Skeletal muscle tissue (tissue), 4 donors: ENCODE measurements around the gene GSTM3. TPM values are rescaled to one million over a fixed set of nuclear protein-coding genes. Genes with fewer than 3 reads are reported as not detected.
"Not testable (repeated sequence)": the region's sequence is repeated elsewhere in the genome, so short reads cannot be mapped to it uniquely, and the experiment has no call there.

Experiments used
- H3K27ac ChIP-seq: one replicate; pipeline ENCODE4 v1.7.0; 2013; ENCODE audit warnings: mild to moderate bottlenecking, low read depth, low read length, inconsistent platforms
- H3K27me3 ChIP-seq, 3 donors: one replicate each; pipeline ENCODE4 v1.7.0; 2013; ENCODE audit warnings: low read length in 3 of 3; ENCODE audit not compliant: control insufficient read depth in 3 of 3, insufficient read depth in 3 of 3
- H3K36me3 ChIP-seq, 3 donors: one replicate each; pipeline ENCODE4 v1.7.0; 2013; ENCODE audit warnings: low read length in 3 of 3; ENCODE audit not compliant: control insufficient read depth in 3 of 3, insufficient read depth in 3 of 3
- H3K4me1 ChIP-seq, 3 donors: one replicate each; pipeline ENCODE4 v1.7.0; 2013; ENCODE audit warnings: low read length in 3 of 3, mild to moderate bottlenecking in 3 of 3; ENCODE audit not compliant: control insufficient read depth in 3 of 3, insufficient read depth in 3 of 3
- H3K4me3 ChIP-seq, 3 donors: one replicate each; pipeline ENCODE4 v1.7.0; 2013; ENCODE audit warnings: low read length in 3 of 3
- H3K9ac ChIP-seq, 3 donors: one replicate each; pipeline ENCODE4 v1.7.0; 2013; ENCODE audit warnings: low read length in 3 of 3, mild to moderate bottlenecking in 3 of 3, moderate library complexity in 2 of 3, low read depth in 1 of 3
- H3K9me3 ChIP-seq, 3 donors: one replicate each; pipeline ENCODE4 v1.7.0; 2013; ENCODE audit warnings: low read length in 3 of 3; ENCODE audit not compliant: control insufficient read depth in 3 of 3
- total RNA-seq: library from RNA; depleted of rRNA; stranded (reverse); fragments of >200 nt; gene quantifications from one replicate; pipeline ENCODE4 v1.2.3, GENCODE V29; 2014
- donor health status: Osteomylitis.

Gene GSTM3
- total RNA-seq, 1 donor from 2014 or later = 24.5 TPM

- Histone ChIP-seq H3K4me1 (no peaks in the 10 kb centered on the region), H3K4me3 (no peak overlapping the region), H3K36me3 (no peaks in the 10 kb centered on the region), H3K9ac (no peak overlapping the region), H3K27me3 (no peaks in the 10 kb centered on the region), H3K9me3 (no peaks in the 10 kb centered on the region), H3K27ac (no peak overlapping the region)
Observed at GRCh38 chr1:109705411-109705810, 35.4 kb downstream of the GSTM3 start.

GRCh38 chr1:109704173-109704572 is 36.7 kb downstream of the GSTM3 start:
- Histone ChIP-seq H3K9me3 (no peaks in the 10 kb centered on the region), H3K27me3 (no peaks in the 10 kb centered on the region), H3K9ac (no peak overlapping the region), H3K27ac (no peak overlapping the region), H3K4me1 (no peaks in the 10 kb centered on the region), H3K4me3 (no peak overlapping the region), H3K36me3 (no peaks in the 10 kb centered on the region)

- not testable (repeated sequence) for H3K36me3 ChIP-seq, H3K9ac ChIP-seq, H3K4me1 ChIP-seq, H3K27me3 ChIP-seq, H3K9me3 ChIP-seq, H3K27ac ChIP-seq, H3K4me3 ChIP-seq
Observed at GRCh38 chr1:109702940-109703339, 37.9 kb downstream of the GSTM3 start.

GRCh38 chr1:109697861-109698260 is 43.0 kb downstream of the GSTM3 start:
- not testable (repeated sequence) for H3K36me3 ChIP-seq, H3K9ac ChIP-seq, H3K27me3 ChIP-seq, H3K9me3 ChIP-seq, H3K27ac ChIP-seq, H3K4me1 ChIP-seq, H3K4me3 ChIP-seq

GRCh38 chr1:109697066-109697465 is 43.8 kb downstream of the GSTM3 start:
- no peaks in the 10 kb centered on the region for H3K9me3 ChIP-seq
- no peak overlapping the region for H3K4me3 ChIP-seq
- no peak overlapping the region for H3K9ac ChIP-seq
- no peak overlapping the region for H3K27ac ChIP-seq
- H3K36me3 ChIP-seq = no peaks in the 10 kb centered on the region
- H3K27me3 ChIP-seq = no peaks in the 10 kb centered on the region
- no peaks in the 10 kb centered on the region for H3K4me1 ChIP-seq

- H3K9me3 ChIP-seq, H3K27me3 ChIP-seq, H3K4me1 ChIP-seq, H3K4me3 ChIP-seq, H3K27ac ChIP-seq, H3K9ac ChIP-seq, H3K36me3 ChIP-seq: not testable (repeated sequence)
Observed at GRCh38 chr1:109695138-109695537, 45.7 kb downstream of the GSTM3 start.

- H3K4me3 ChIP-seq, H3K9me3 ChIP-seq, H3K27ac ChIP-seq, H3K27me3 ChIP-seq, H3K36me3 ChIP-seq, H3K9ac ChIP-seq, H3K4me1 ChIP-seq: not testable (repeated sequence)
Observed at GRCh38 chr1:109694400-109694799, 46.4 kb downstream of the GSTM3 start.

GRCh38 chr1:109691759-109692158 is 49.1 kb downstream of the GSTM3 start:
- Histone ChIP-seq H3K9ac (no peak overlapping the region), H3K36me3 (no peaks in the 10 kb centered on the region), H3K9me3 (no peaks in the 10 kb centered on the region), H3K4me1 (peaks cover 0 to 6% (median 0%) of the 10 kb centered on the region in 3 donors), H3K27me3 (no peaks in the 10 kb centered on the region), H3K27ac (no peak overlapping the region), H3K4me3 (no peak overlapping the region)

- Histone ChIP-seq H3K27ac (no peak overlapping the region), H3K27me3 (no peaks in the 10 kb centered on the region), H3K36me3 (no peaks in the 10 kb centered on the region), H3K4me1 (peaks cover 0 to 6% (median 0%) of the 10 kb centered on the region in 3 donors), H3K9me3 (no peaks in the 10 kb centered on the region), H3K4me3 (no peak overlapping the region), H3K9ac (no peak overlapping the region)
Observed at GRCh38 chr1:109689844-109690405, 50.9 kb downstream of the GSTM3 start.

GRCh38 chr1:109687641-109688499 is 53.0 kb downstream of the GSTM3 start, which contains the start of gene GSTM1:
Gene GSTM1, plus strand, starts transcription at chr1:109687817. Its CDS starts 57 bp downstream, at chr1:109687874.
- H3K9me3 ChIP-seq = no peaks in the 10 kb centered on the region
- H3K36me3 ChIP-seq = no peaks in the 10 kb centered on the region
- H3K27ac ChIP-seq = no peak within 1 kb of the TSS
- H3K4me3 ChIP-seq = peak within 1 kb of the TSS in 1 of 3 donors; percentile 73
- peaks cover 0 to 6% (median 0%) of the 10 kb centered on the region in 3 donors for H3K4me1 ChIP-seq
- H3K9ac ChIP-seq = peak within 1 kb of the TSS in 1 of 3 donors; percentile 87
- no peaks in the 10 kb centered on the region for H3K27me3 ChIP-seq
